K562 (cell line): ENCODE measurements around the gene MGAT5. TPM values are rescaled to one million over a fixed set of nuclear protein-coding genes. Genes with fewer than 3 reads are reported as not detected.

Experiments used
- ATAC-seq: fragments of 200-7000 bp; cut with Tn5 transposase; 3 replicates; pipeline ENCODE4 v1.9.1; 2020; ENCODE audit warnings: moderate library complexity
- BruUV-seq: library from RNA; stranded (reverse); fragments of 400-500 nt; replicated peaks from 2 replicates; lab custom pipeline; 2021; lab: Mats Ljungman, UMichigan
- CTCF ChIA-PET: fragments of 300-600 bp; formaldehyde crosslinking; extraction: SDS; loops from one replicate; lab custom pipeline; 2021; ENCODE audit warnings: low intra/inter-chr PET ratio; lab: Yijun Ruan, JAX
- POLR2A ChIA-PET: fragments of 300-600, 350-650 bp; sonication (Branson Sonifier 250); formaldehyde crosslinking; extraction: SDS; loops from one replicate; lab custom pipeline; 2021; ENCODE audit warnings: antibody characterized with exemption, inconsistent platforms; lab: Yijun Ruan, JAX
- DNase-seq, 4 experiments: peaks; one replicate each; pipeline versions ENCODE4 v3.0.0 to v3.0.0-alpha.2; 2011 to 2018; ENCODE audit warnings: low spot score in 3 of 4, mixed read lengths in 3 of 4; ENCODE audit errors: extremely low read depth in 1 of 4
- FAIRE-seq: peaks from 2 replicates; lab custom pipeline; 2011; peaks lifted over from hg19 to GRCh38; lab: Jason Lieb, UNC
- H2AFZ ChIP-seq: 2 replicates; pipeline ENCODE4 v1.6.0; 2011; ENCODE audit warnings: low read depth, low read length, control low read depth, inconsistent platforms
- H3K27ac ChIP-seq: fragments of 200-600 bp; 3 replicates; pipeline ENCODE4 v1.8.0; 2011; ENCODE audit warnings: low read depth, mild to moderate bottlenecking, control low read depth, inconsistent platforms, low read length, moderate library complexity, mixed read lengths; ENCODE audit errors: extremely low read depth
- H3K27me3 ChIP-seq, 2 experiments: fragments of 300-600 bp in 1 of 2; 2 replicates in 1 of 2; 3 replicates in 1 of 2; pipeline versions ENCODE4 v1.6.0 to v1.8.0; 2011; ENCODE audit warnings: inconsistent platforms in 2 of 2, low read length in 2 of 2, mild to moderate bottlenecking in 1 of 2, mixed read lengths in 1 of 2, moderate library complexity in 1 of 2; ENCODE audit not compliant: control insufficient read depth in 2 of 2, insufficient read depth in 2 of 2
- H3K36me3 ChIP-seq: fragments of 300-600 bp; 3 replicates; pipeline ENCODE4 v1.8.0; 2011; ENCODE audit warnings: mild to moderate bottlenecking, low read length, inconsistent platforms; ENCODE audit not compliant: control insufficient read depth, insufficient read depth
- H3K4me1 ChIP-seq, 2 experiments: fragments of 200-600 bp in 1 of 2; replicated peaks in 1 of 2; 2 replicates in 1 of 2; 3 replicates in 1 of 2; pipeline versions ENCODE4 v1.5.1 to v1.8.0; 2011; ENCODE audit warnings: inconsistent platforms in 2 of 2, low read length in 2 of 2, mild to moderate bottlenecking in 1 of 2, mixed read lengths in 1 of 2, moderate library complexity in 1 of 2; ENCODE audit not compliant: control insufficient read depth in 2 of 2, insufficient read depth in 2 of 2
- H3K4me2 ChIP-seq: 2 replicates; pipeline ENCODE4 v1.6.1; 2011; ENCODE audit warnings: low read length, control low read depth, inconsistent platforms, mixed read lengths; ENCODE audit not compliant: insufficient read depth
- H3K4me3 ChIP-seq: fragments of 200-600 bp; sonication (generic), shearing (Covaris generic); 2 replicates; pipeline ENCODE4 v1.5.1; 2016; ENCODE audit warnings: control low read depth, inconsistent platforms
- H3K79me2 ChIP-seq: fragments of 200-600 bp; 3 replicates; pipeline ENCODE4 v1.8.0; 2011; ENCODE audit warnings: low read length, inconsistent platforms; ENCODE audit not compliant: control insufficient read depth, insufficient read depth
- H3K9ac ChIP-seq, 2 experiments: 2 replicates each; pipeline versions ENCODE4 v1.6.0 to v1.6.1; 2011; ENCODE audit warnings: low read depth in 2 of 2, low read length in 2 of 2, control low read depth in 1 of 2, inconsistent platforms in 1 of 2, mild to moderate bottlenecking in 1 of 2, mixed read lengths in 1 of 2; ENCODE audit not compliant: insufficient read depth in 1 of 2
- H3K9me1 ChIP-seq: one replicate; pipeline ENCODE4 v1.6.0; 2011; ENCODE audit warnings: inconsistent platforms, mild to moderate bottlenecking, low read length, moderate library complexity; ENCODE audit not compliant: control insufficient read depth, insufficient read depth
- H3K9me3 ChIP-seq: replicated peaks from 2 replicates; pipeline ENCODE4 v1.5.1; 2011; ENCODE audit warnings: low read depth, low read length, inconsistent platforms; ENCODE audit not compliant: control insufficient read depth, insufficient read depth
- H4K20me1 ChIP-seq: replicated peaks from 2 replicates; pipeline ENCODE4 v1.6.1; 2011; ENCODE audit warnings: low read length, inconsistent platforms, mixed read lengths; ENCODE audit not compliant: control insufficient read depth, insufficient read depth
- BRF1 ChIP-seq: IDR thresholded peaks from 3 replicates; pipeline ENCODE4 v1.6.1; 2011; ENCODE audit warnings: borderline replicate concordance, mild to moderate bottlenecking; ENCODE audit not compliant: insufficient read length; ENCODE audit errors: extremely low read depth
- GMEB1 ChIP-seq: fragments of 250-450 bp; sonication (Bioruptor Pico); IDR thresholded peaks from 2 replicates; pipeline ENCODE4 v1.4.0; 2020; ENCODE audit warnings: mild to moderate bottlenecking
- IRF1 ChIP-seq: sonication (generic); formaldehyde crosslinking; IDR thresholded peaks from 2 replicates; pipeline ENCODE4 v1.8.0; 2022; ENCODE audit warnings: missing genetic modification reagents, mild to moderate bottlenecking, borderline replicate concordance
- ZBTB26 ChIP-seq: fragments of 450-650 bp; formaldehyde crosslinking; IDR thresholded peaks from 2 replicates; pipeline ENCODE4 v1.4.0; 2022; ENCODE audit warnings: missing genetic modification characterization
- WGBS: fragments of 100-300 bp; shearing (Covaris generic); methylation state at CpG from one replicate; pipeline ENCODE4 v1.1.6; 2016; ENCODE audit warnings: low coverage, mixed read lengths; ENCODE audit not compliant: insufficient coverage; ENCODE audit errors: missing lambda C conversion rate; 5-methylcytosine and 5-hydroxymethylcytosine counted together
- in situ Hi-C: fragments of 300-500 bp; cut with MboI; formaldehyde crosslinking; loops from 4 replicates; pipeline ENCODE4 v1.15.0; 2018; ENCODE audit warnings: inconsistent platforms, mixed read lengths
- intact Hi-C: fragments of 100-400 bp; cut with micrococcal nuclease; formaldehyde crosslinking; loops from 2 replicates; pipeline ENCODE4 v1.14.2; 2022
- polyA plus RNA-seq, 8 experiments: library from polyadenylated mRNA; depleted of rRNA in 4 of 8; stranded (reverse) in 5 of 8; unstranded in 3 of 8; fragments of >200 nt; fragmentation: Nextera tagmentation in 2 of 8; fragmentation: Illumina TruSeq in 1 of 8; extraction: Ambion mirVana in 2 of 8; extraction: Trizol in 1 of 8; gene quantifications; 2 replicates each; pipeline versions ENCODE4 v1.2.1 to v1.2.3, GENCODE V29; 2011 to 2014; ENCODE audit warnings: inconsistent platforms in 1 of 8, missing spikeins in 1 of 8
- total RNA-seq, 7 experiments: library from RNA; depleted of rRNA in 6 of 7; stranded (reverse); fragments of >200 nt in 6 of 7; fragmentation: Illumina TruSeq in 2 of 7; extraction: Trizol in 2 of 7; gene quantifications; 2 replicates each; pipeline versions ENCODE4 v1.2.1 to v1.2.3, GENCODE V29; 2011 to 2021; ENCODE audit warnings: low replicate concordance in 1 of 7

Gene MGAT5
- total and polyA plus RNA-seq, 9 of the 15 experiments (the other 6 are each of a cell fraction or from before 2014, with no cell fraction given): 1.6 to 18.6 (median 11.1) TPM

- POLR2A ChIA-PET: interaction anchor here (0.7 to 1.3 kb wide), 3 partner anchors 10 to 89 kb away, joined by 3 to 7 read pairs (median 6); no protein-coding TSS in a partner anchor
- ATAC-seq (no peak), FAIRE-seq (no peak)
These were observed 187.4 kb downstream of the MGAT5 start for GRCh38 chr2:134441153-134441863.

More at GRCh38 chr2:134441153-134441863, 187.4 kb downstream of the MGAT5 start:
- Histone ChIP-seq H3K9ac (no peak overlapping the region), H3K9me1 (peaks cover 3% of the 10 kb centered on the region), H3K4me1 (no peaks in the 10 kb centered on the region), H3K79me2 (no peaks in the 10 kb centered on the region), H2AFZ (no peak overlapping the region), H4K20me1 (no peaks in the 10 kb centered on the region; the same call in 1 of the 2 replicates), H3K36me3 (no peaks in the 10 kb centered on the region), H3K27me3 (no peaks in the 10 kb centered on the region), H3K4me3 (no peak overlapping the region), H3K9me3 (no peaks in the 10 kb centered on the region), H3K27ac (no peak overlapping the region), H3K4me2 (no peak overlapping the region)
- intact Hi-C loops (no loop called here), in situ Hi-C loops (no loop called here)
- 44% methylated on average over 11 of the region's 11 CpGs for WGBS
- no peak for DNase-seq
- TF ChIP-seq GMEB1 (CRISPR knock-in tag) (no peak), ZBTB26 (CRISPR knock-in tag) (no peak), IRF1 (no peak), BRF1 (no peak)
- no TSS peak for BruUV-seq
- CTCF ChIA-PET: no interaction called here
